Activated effector memory CD4-positive, alpha-beta T cell treated with anti-CD3 and anti-CD28 coated beads, Interleukin-2, amount 50 U/mL, for 16 hours (primary cell): Measurements from ENCODE around the gene AXIN2.

ENCODE experiments used
- DNase-seq: peaks from one replicate; pipeline ENCODE4 v3.0.0-alpha.2; 2020

The AXIN2 gene, protein sequence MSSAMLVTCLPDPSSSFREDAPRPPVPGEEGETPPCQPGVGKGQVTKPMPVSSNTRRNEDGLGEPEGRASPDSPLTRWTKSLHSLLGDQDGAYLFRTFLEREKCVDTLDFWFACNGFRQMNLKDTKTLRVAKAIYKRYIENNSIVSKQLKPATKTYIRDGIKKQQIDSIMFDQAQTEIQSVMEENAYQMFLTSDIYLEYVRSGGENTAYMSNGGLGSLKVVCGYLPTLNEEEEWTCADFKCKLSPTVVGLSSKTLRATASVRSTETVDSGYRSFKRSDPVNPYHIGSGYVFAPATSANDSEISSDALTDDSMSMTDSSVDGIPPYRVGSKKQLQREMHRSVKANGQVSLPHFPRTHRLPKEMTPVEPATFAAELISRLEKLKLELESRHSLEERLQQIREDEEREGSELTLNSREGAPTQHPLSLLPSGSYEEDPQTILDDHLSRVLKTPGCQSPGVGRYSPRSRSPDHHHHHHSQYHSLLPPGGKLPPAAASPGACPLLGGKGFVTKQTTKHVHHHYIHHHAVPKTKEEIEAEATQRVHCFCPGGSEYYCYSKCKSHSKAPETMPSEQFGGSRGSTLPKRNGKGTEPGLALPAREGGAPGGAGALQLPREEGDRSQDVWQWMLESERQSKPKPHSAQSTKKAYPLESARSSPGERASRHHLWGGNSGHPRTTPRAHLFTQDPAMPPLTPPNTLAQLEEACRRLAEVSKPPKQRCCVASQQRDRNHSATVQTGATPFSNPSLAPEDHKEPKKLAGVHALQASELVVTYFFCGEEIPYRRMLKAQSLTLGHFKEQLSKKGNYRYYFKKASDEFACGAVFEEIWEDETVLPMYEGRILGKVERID

GRCh38 chr17:65561452-65562205 lies at the start of gene AXIN2:
TSS of gene AXIN2 (minus strand) at chr17:65561648. CDS start at chr17:65558620, 3,028 bp downstream.
- peak; percentile 95 for DNase-seq

- DNase-seq, result peak; percentile 27
Observed at GRCh38 chr17:65609749-65610148, 48.3 kb upstream of the AXIN2 start.

DNA sequence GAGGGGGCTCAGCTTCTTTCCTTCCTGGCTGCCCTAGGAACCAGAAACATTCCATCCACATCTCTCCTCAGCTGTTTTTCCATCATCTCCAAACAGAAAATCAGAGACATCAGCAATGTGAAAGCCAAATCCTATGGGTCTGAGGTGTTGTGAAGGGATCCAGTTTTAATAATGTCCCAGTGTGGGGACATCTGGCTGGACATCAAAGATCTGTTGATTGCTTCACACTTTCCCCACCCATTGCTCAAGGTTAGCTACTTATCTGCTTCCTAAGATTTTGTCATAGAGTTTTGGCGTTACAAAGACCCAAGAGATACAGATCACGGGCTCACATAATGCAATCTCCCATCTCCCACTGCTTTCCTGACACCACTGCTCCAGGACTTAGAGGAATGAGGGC lies 47.8 kb upstream of the AXIN2 start:
- DNase-seq, result no peak

DNA sequence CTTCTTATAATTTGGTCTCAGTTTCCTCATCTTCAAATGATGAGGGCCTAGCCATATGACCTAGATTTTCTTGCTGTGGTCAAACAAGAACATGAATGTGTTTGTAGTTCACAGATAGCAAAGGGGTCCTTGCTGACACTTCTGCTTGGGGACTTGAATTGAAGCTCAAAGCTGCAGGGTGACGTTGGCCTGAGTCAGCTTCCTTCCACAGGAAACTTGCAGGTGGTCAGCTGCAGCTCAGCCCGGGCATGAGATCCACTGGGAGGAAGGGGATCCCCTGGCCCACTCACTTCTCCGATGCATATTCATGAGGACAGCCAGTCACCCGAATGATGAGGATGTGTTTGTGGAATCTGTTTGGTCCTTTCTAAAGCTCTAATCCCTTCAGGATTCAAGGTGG lies 42.6 kb upstream of the AXIN2 start:
- no peak for DNase-seq

DNA sequence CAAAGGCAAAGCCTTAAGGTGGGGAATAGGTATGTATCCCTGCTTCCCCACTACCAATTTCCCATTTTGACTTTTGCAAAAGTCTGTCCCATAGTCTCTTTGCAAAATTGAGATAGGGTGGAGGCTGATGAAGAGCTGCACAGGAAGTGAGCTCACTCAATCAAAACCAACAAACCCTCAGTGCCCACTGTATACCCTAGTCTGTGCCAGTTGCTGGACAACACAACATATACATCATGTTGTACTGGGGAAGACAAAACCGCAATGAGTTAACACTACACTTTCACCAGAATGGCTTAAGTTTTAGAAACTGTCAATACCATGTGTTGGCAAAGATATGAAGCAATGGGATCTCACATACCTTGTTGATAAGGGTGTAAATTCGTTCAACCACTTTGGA lies 40.4 kb upstream of the AXIN2 start:
- no peak for DNase-seq

- DNase-seq, result no peak
Observed at GRCh38 chr17:65601145-65601544, 39.7 kb upstream of the AXIN2 start.

DNA sequence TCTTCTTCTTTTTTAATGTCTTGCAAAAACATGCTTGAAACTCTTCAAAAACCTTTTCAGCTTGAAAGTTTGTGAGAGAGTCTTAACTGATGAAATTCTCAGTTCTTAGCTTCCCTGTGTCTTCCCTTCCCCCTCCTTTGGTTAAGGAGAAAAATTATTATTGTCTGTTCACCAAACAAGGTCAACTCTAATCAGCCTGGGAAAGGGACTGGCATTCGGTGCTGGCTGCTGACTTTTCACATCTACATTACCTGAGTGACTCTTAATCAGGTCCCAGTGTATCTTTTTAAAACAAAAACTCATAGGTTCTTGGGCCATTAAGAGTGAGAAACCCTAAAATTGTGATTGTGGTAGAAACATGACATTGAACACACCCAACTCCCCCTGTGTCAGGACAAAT lies 39.1 kb upstream of the AXIN2 start:
- no peak for DNase-seq

DNA sequence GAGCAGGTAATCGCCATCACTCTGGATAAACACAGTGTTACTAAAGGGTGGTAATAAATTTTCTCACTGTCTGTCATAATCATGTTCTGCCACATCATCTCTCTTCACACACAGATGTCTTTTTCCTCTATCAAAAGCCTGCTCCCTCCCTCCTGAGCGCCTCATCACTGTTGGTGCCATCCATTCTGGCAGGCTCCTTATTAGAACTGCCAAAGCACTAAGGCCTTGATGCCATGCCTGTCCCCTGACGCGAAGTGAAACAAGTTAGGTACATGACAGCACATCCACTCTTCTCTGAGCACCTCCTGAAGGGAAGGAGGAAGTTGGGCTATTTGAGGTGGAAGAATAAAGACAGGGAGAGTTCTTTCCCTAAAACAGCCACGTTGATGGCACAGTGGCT lies 38.2 kb upstream of the AXIN2 start:
- DNase-seq, result no peak

DNA sequence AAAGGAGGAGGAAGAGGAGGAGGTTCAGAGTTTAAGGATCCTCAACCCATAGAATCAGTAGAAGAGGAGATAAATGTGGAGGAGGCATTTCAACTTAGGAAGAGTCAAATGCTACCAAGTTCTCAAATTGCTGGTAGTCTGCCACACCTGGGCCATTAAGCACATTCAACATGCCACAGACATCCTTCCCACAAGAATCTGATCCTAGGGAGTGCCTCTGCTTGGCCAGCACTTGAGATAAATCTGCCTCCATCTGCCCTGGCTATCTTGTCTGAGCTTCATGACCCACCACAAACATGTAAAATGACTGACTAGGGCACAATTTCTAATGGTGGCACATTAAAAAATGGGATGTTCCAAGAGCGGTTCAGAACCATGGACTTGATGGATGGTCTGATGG lies 37.3 kb upstream of the AXIN2 start:
- DNase-seq, result no peak

- no peak for DNase-seq
Observed at GRCh38 chr17:65595071-65595656, 33.7 kb upstream of the AXIN2 start.

- no peak for DNase-seq
Observed at GRCh38 chr17:65593855-65594845, 32.7 kb upstream of the AXIN2 start.

DNA sequence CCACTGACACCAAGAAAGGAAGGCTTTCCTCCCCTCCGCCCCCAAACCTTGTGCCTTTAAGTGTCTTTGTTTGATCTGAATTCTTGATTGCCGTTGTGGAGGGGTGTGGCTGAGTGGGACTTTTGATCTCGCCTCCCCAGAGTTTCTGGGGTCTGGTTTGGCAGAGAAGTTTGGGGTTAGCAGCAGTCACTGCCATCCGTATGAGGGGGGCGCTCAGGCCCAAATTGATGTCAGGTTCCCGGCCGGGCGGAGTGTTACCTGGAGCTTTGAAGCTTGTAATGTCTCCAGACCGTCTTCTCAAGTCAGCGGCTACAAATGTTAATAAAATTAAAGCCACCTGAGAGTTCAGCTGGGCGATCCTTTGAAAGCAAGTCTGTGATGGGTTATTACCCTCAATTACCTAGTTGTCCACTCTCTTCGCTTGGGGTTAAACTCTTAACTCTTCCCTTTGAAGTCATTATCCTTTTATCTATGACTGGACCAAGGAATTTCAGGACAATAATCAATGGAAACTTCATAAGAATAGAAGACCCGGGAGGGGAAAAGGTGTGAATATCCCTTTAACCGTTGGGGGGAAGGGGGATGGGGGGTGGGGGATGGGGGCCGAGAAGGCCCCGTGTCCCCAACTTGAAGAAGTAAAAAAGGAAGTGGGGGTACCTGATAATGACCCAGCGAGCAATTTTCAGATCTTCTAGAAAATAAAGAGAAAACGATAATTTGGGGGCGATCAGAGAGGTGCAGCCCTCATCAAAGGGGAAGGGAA lies 31.8 kb upstream of the AXIN2 start:
- DNase-seq, result no peak

GRCh38 chr17:65592125-65592965 lies 30.9 kb upstream of the AXIN2 start:
- DNase-seq, result no peak

DNA sequence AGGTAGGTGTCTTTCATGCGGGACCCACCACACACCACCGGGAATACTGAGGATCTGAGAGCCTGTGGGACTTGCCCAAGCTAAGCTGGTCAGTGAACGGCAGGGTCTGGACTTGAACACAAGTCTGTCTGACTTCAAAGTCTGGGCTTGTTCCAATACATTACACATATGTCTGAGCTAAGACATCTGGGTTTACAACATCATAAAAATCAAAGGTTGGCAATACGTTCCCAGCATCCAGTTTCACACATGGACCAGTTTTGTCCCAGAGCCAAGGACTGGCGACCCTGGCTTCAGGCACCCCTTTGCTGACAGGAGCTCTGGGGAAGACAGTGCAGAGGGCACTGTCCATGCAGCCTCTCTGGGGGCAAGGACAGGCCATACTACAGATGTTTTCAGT lies 27.9 kb upstream of the AXIN2 start:
- DNase-seq, result no peak

DNA sequence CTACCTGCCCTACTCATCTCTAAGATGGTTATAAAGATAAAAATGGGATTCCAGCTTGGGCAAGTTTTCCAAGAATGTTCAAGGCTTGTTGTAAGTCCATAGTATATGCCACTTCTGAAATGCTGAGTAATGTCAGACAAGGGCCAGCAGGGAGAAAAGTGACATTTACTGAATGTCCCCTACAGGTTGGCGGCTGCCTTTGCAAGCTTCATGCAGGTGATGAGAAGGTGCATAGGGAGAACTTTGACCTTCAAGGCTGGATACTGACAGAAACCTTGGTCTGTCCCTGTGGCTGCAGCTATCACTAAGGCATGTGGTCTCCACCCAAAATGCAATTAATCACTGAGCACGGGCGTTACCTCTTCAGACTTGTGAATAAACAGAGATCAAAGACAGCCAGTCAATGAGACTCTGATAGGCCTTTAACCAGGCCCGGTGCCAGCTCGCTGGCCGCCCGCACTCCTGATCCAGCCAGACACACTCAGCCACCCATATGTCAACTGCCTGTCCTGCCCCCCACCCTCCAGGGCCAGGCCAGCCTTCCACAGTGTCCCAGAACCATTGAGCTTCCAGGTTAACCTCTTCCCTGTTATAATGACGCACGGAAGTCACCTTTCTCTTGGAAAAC lies 26.8 kb upstream of the AXIN2 start:
- DNase-seq, result no peak

GRCh38 chr17:65587534-65588180 lies 26.2 kb upstream of the AXIN2 start:
- DNase-seq, result no peak

DNA sequence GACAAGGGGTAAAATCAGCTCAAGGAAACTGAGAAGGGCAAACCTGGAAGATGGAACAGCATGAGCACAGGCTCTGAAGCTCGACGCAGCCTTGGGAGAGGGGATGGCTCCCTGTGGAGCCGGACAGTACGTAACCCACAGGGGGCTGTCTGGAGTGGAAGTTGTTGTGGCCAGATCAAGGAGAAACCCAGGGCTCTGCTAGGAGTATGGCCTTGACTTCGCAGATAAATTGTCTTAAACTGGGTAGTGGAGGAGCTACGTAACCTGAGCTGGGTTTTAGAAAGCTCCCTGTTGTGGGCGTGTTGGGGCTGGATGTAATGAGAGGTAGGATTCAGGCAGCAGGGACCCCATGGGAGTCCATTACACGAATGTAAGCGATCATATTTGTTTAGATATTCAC lies 25.5 kb upstream of the AXIN2 start:
- no peak for DNase-seq

- DNase-seq, result no peak
Observed at GRCh38 chr17:65584604-65585521, 23.4 kb upstream of the AXIN2 start.
